Measurements from ENCODE around the gene SWI5. TPM values are rescaled to one million over a fixed set of nuclear protein-coding genes. Genes with fewer than 3 reads are reported as not detected.

SWI5 gene
- total RNA-seq, 1 donor: 31.1 TPM

- no peak for TF ChIP-seq CTCF (IDR thresholded peaks at IDR 0.05; ENCODE audit: insufficient read depth, low read depth, low read length)
- H3K4me3 ChIP-seq (ENCODE audit: low read depth, low read length): no peak overlapping the region
- DNase-seq (ENCODE audit: low read depth): no peak
These were observed 34.0 kb upstream of the SWI5 start for GRCh38 chr9:128242124-128242523.

- peak; percentile 14 for DNase-seq (ENCODE audit: low read depth)
- no peak overlapping the region for H3K4me3 ChIP-seq (ENCODE audit: low read depth, low read length)
- no peak for TF ChIP-seq CTCF (IDR thresholded peaks at IDR 0.05; ENCODE audit: insufficient read depth, low read depth, low read length)
These were observed 33.3 kb upstream of the SWI5 start for GRCh38 chr9:128242828-128243214.

GRCh38 chr9:128243215-128244018 lies 32.7 kb upstream of the SWI5 start:
- TF ChIP-seq CTCF (IDR thresholded peaks at IDR 0.05; ENCODE audit: insufficient read depth, low read depth, low read length): no peak
- peak; percentile 72 for DNase-seq (ENCODE audit: low read depth)
- H3K4me3 ChIP-seq (ENCODE audit: low read depth, low read length): peak overlapping the region; percentile 81

- DNase-seq (ENCODE audit: low read depth): no peak
- TF ChIP-seq CTCF (IDR thresholded peaks at IDR 0.05; ENCODE audit: insufficient read depth, low read depth, low read length): no peak
- peak overlapping the region; percentile 81 for H3K4me3 ChIP-seq (ENCODE audit: low read depth, low read length)
These were observed 31.8 kb upstream of the SWI5 start for GRCh38 chr9:128244091-128244836.

GRCh38 chr9:128244837-128245231 lies 31.2 kb upstream of the SWI5 start:
- peak; percentile 96 for DNase-seq (ENCODE audit: low read depth)
- H3K4me3 ChIP-seq (ENCODE audit: low read depth, low read length): peak overlapping the region; percentile 81

More at GRCh38 chr9:128244837-128245231, 31.2 kb upstream of the SWI5 start:
- no peak for TF ChIP-seq CTCF (IDR thresholded peaks at IDR 0.05; ENCODE audit: insufficient read depth, low read depth, low read length)
